ENCODE data around the gene LARGE1.

LARGE1 gene

DNA sequence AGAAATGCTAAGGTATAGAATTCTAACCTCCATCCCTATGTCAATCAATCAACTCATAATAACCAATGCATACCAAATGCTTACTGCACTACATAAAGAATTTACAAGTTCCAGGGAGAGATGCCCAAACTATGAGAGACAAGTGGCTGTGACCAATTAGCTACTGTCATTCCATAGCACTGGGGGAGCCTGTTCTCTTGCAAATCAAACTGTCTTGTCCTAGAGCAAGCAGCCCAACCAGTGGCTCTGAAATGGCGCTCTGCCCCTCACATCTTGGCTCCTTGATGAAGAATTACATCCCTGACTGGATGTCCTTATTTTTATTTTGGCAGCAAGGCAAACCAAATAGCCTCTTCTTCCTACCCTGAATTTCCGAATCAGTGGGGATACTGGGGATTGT lies 589.7 kb downstream of the LARGE1 start:
- intact Hi-C loops (cut with micrococcal nuclease) = no loop called here
- Mint-ChIP-seq H3K27me3 (no peaks in the 10 kb centered on the region), H3K9me3 (peaks cover 10% of the 10 kb centered on the region), H3K4me3 (no peak overlapping the region), H3K27ac (no peak overlapping the region), H3K36me3 (ENCODE audit: low read depth) (no peaks in the 10 kb centered on the region), H3K4me1 (ENCODE audit: low read depth) (no peaks in the 10 kb centered on the region)

DNA sequence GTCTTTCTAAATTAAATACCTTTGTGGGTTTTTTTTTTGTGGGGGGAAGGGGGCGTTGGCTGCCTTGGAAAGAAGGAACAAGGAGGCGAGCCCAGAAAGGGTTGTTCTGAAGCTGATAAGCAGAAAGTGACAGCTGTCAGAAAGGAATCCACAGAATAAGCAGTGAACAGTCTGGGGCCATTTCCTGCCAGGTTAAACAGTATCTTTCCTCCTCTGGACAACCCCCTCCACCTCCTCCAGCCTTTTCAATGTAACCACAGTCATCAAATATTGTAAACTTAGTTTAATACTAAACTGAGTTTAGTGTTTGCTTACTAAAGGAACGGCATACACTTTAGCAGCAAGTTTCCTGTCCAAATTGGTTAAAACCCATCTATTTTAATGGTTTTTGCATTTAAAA lies 590.9 kb downstream of the LARGE1 start:
- Mint-ChIP-seq H3K4me3 (no peak overlapping the region), H3K36me3 (ENCODE audit: low read depth) (no peaks in the 10 kb centered on the region), H3K4me1 (ENCODE audit: low read depth) (no peaks in the 10 kb centered on the region), H3K27ac (no peak overlapping the region), H3K27me3 (no peaks in the 10 kb centered on the region), H3K9me3 (peaks cover 10% of the 10 kb centered on the region)
- intact Hi-C loops (cut with micrococcal nuclease) = no loop called here

DNA sequence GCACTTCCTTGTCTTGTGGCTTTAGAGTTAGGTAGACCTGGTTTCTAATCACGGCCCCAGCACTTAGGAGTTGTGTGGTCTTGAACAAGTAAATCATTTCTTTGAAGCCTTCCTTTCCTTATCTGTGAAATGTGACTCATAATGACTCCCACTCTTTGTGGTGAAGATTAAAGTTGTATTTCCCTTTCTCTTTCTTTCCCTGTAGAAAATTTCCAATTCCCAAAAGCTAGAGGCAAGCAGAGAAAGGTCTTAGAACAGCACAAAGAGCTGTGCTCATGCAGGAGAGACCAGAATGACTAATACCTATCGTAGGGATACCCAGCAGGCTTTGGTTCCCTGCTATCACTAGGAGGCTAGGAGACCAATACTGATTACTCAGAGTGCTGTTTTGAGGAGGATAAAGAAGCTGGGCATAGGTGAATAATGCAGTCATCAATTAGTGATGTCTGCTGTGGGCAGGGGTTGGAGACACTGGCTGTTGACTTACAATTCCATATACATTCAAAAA lies 591.4 kb downstream of the LARGE1 start:
- H3K9me3 Mint-ChIP-seq = peaks cover 10% of the 10 kb centered on the region
- intact Hi-C loops (cut with micrococcal nuclease) = no loop called here
- no peaks in the 10 kb centered on the region for H3K4me1 Mint-ChIP-seq (ENCODE audit: low read depth)
- H3K36me3 Mint-ChIP-seq (ENCODE audit: low read depth) = no peaks in the 10 kb centered on the region
- no peak overlapping the region for H3K4me3 Mint-ChIP-seq
- H3K27me3 Mint-ChIP-seq = no peaks in the 10 kb centered on the region
- H3K27ac Mint-ChIP-seq = no peak overlapping the region

DNA sequence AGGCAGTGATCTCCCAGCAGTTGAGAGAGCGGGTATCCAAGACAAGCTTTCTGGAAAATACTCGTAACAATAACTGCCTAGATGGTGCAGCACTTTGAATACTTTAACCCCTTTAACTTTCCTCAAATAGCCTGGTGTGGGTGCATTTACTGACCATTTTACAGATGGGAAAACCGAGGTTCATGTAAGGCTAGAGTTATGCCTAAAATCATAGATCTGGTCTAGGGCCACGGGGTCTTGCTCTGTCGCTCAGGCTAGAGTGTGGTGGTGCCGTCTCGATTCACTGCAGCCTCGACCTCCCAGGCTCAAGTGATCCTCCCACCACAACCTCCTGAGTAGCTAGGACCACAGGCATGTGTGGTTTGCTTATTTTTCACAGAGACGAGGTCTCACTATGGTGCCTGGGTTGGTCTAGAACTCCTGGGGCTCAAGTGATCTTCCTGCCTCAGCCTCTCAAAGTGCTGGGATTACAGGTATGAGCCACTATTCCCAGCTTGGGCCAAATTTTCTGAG lies 592.9 kb downstream of the LARGE1 start:
- no peak overlapping the region for H3K27ac Mint-ChIP-seq
- no peaks in the 10 kb centered on the region for H3K4me1 Mint-ChIP-seq (ENCODE audit: low read depth)
- H3K27me3 Mint-ChIP-seq = no peaks in the 10 kb centered on the region
- intact Hi-C loops (cut with micrococcal nuclease) = no loop called here
- H3K36me3 Mint-ChIP-seq (ENCODE audit: low read depth) = no peaks in the 10 kb centered on the region
- H3K9me3 Mint-ChIP-seq = peaks cover 10% of the 10 kb centered on the region
- no peak overlapping the region for H3K4me3 Mint-ChIP-seq

DNA sequence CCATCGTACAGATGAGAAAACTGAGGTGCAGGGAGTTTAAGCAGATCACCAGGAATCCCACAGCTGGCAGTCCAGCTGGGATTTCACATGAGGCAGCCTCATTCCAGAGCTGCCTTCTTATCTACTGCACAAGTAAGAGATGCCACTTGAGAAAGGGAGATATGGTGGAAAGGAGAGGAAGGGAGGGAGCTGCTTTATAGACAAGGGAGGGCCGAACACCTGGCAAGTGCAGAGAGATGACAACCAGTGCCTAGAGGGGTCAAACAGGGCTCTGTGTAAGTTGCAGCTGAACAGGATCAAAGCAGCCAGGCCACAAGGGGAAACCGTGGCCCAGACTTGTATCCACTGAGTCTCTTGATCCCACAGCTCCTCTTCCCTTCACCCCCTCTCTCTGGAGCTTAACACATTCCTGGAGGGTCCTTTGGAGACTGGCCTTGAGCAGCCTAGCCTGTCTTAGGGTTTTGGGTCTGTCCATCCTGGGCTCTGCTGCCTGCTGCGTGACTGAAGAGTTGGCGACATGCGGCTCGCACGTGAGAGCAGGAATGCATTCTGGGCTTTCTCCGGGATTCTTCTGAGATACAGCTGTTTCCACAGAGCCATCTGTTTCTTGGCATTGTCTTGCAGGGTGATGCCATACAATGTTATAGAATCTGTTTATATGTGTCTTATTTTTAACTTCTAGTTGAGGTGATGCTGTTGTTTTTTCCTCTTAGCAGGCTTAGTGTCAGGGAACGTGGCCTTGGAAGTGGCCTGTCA lies 593.6 kb downstream of the LARGE1 start:
- intact Hi-C loops (cut with micrococcal nuclease) = no loop called here
- H3K4me3 Mint-ChIP-seq = no peak overlapping the region
- no peaks in the 10 kb centered on the region for H3K36me3 Mint-ChIP-seq (ENCODE audit: low read depth)
- H3K27ac Mint-ChIP-seq = no peak overlapping the region
- H3K27me3 Mint-ChIP-seq = no peaks in the 10 kb centered on the region
- no peaks in the 10 kb centered on the region for H3K4me1 Mint-ChIP-seq (ENCODE audit: low read depth)
- peaks cover 4% of the 10 kb centered on the region for H3K9me3 Mint-ChIP-seq

DNA sequence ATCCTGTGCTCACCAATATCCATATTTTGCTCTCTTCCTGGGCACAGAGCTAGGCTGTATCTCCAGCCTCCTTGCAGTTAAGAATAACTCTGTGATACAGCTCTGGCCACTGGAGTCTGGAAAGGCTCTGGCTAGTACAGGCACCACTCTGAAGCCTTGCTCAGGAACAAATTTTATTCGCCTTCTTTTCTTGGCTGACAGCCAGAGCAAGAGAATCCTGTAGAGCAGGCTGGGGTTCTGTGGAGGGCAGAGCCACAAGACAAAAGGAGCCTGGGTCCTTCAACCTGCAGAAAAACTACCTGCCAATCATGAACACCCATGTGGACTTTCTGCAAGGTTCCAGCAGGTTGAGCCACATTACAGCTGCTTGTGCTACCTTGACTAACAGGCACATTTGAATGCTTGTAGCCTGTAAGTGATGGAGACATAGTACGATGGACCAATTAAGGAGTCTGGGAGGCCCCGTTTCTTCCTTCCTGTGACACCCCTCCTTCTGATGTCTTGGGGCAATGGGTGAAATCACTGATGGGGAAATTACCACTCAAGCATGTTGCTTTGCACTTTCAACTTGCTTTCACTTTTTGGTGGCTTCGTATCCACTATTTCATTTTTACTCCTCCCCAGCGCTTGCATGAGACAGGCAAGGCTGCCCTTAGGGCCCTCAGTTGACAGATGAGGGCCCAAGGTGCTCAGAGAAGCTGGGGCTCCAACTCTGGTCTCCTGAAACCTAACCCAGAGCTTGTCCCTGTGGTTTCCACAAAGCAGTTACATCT lies 594.9 kb downstream of the LARGE1 start:
- H3K9me3 Mint-ChIP-seq = no peaks in the 10 kb centered on the region
- H3K27ac Mint-ChIP-seq = no peak overlapping the region
- no peaks in the 10 kb centered on the region for H3K4me1 Mint-ChIP-seq (ENCODE audit: low read depth)
- intact Hi-C loops (cut with micrococcal nuclease) = no loop called here
- no peak overlapping the region for H3K4me3 Mint-ChIP-seq
- H3K27me3 Mint-ChIP-seq = no peaks in the 10 kb centered on the region
- H3K36me3 Mint-ChIP-seq (ENCODE audit: low read depth) = no peaks in the 10 kb centered on the region

DNA sequence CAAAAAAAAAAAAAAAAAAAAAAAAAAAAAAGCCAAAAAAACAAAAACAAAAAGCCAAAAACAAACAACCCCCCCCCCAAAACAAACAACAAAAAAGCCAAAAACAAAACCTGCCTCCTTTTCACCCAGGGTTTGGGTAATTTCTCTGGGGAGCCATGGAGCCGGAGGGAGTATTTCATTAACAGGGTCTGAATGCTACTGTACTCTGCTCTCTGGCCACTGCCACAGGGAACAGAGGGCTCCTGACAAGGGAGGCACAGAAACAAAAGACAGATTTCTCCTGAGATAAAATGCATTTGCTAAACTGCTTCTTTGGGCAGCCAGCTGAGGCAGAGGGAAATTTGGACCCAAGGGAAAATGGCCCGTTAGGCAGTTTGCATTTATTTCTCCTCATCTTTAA lies 596.0 kb downstream of the LARGE1 start:
- no peaks in the 10 kb centered on the region for H3K36me3 Mint-ChIP-seq (ENCODE audit: low read depth)
- no peaks in the 10 kb centered on the region for H3K9me3 Mint-ChIP-seq
- no peaks in the 10 kb centered on the region for H3K4me1 Mint-ChIP-seq (ENCODE audit: low read depth)
- intact Hi-C loops (cut with micrococcal nuclease) = no loop called here
- no peak overlapping the region for H3K4me3 Mint-ChIP-seq
- no peak overlapping the region for H3K27ac Mint-ChIP-seq
- no peaks in the 10 kb centered on the region for H3K27me3 Mint-ChIP-seq

DNA sequence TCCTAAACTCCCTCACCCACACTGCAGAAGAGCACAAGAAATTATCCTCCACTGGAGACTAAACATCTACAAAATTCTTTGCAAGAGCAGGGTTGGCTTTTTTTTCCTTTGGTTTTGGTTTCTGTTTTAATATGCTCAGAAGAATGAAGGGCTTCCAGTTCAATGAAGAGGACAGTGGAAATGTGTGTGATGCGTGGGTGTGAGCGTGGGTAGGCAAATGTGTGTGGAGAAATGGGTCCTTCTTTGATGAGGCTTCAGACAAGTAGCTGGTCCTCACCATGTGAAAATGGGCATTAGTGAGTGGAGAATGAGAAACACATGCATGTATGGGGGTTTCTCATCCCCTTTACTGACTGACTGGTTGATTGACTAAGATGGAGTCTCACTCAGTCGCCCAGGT lies 598.8 kb downstream of the LARGE1 start:
- Mint-ChIP-seq H3K4me3 (no peak overlapping the region), H3K27me3 (no peaks in the 10 kb centered on the region), H3K9me3 (no peaks in the 10 kb centered on the region), H3K27ac (no peak overlapping the region), H3K36me3 (ENCODE audit: low read depth) (no peaks in the 10 kb centered on the region), H3K4me1 (ENCODE audit: low read depth) (no peaks in the 10 kb centered on the region)
- intact Hi-C loops (cut with micrococcal nuclease) = no loop called here

DNA sequence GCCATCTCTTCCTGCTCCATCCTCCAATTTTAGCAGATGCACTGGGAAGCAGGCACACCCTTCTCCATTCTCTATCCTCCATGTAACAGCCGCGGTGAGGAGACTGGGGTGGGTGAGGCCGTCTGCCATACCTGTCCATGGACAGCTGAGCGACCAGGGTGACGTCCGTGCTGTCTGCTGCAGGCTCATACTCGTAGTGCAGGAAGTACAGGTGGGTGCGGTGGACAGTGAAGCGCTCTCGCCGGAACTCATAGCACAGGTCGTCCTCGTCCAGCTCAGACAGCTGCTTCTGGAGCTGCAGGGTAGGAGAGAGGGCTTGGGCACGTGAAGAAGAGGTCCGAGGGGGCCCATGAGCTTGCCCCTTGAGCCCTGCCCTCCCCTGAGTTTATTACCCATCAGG lies 604.3 kb downstream of the LARGE1 start:
- no peaks in the 10 kb centered on the region for H3K9me3 Mint-ChIP-seq
- no peaks in the 10 kb centered on the region for H3K27me3 Mint-ChIP-seq
- no peaks in the 10 kb centered on the region for H3K36me3 Mint-ChIP-seq (ENCODE audit: low read depth)
- intact Hi-C loops (cut with micrococcal nuclease) = no loop called here
- H3K4me1 Mint-ChIP-seq (ENCODE audit: low read depth) = no peaks in the 10 kb centered on the region
- no peak overlapping the region for H3K27ac Mint-ChIP-seq
- no peak overlapping the region for H3K4me3 Mint-ChIP-seq

DNA sequence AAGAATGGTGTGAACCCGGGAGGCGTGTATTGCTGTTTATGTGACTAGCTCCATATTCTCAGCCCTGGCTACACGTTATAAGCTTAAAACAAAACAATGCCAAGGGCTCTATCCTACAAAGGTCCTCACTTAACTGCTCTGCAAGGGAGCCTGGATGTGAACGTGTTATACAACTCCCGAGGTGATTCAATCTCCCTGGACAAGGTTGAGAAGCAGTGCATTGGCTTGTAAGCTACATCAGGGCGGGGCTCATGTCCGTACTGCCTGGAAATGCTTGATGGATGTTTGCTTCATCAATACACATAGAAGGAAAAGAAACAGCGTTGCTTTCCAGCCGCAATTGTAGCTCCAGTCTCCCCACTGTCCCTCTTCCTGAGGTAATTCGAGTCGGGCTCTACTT lies 605.2 kb downstream of the LARGE1 start:
- no peak overlapping the region for H3K27ac Mint-ChIP-seq
- no peak overlapping the region for H3K4me3 Mint-ChIP-seq
- no peaks in the 10 kb centered on the region for H3K4me1 Mint-ChIP-seq (ENCODE audit: low read depth)
- intact Hi-C loops (cut with micrococcal nuclease) = no loop called here
- no peaks in the 10 kb centered on the region for H3K27me3 Mint-ChIP-seq
- H3K9me3 Mint-ChIP-seq = no peaks in the 10 kb centered on the region
- H3K36me3 Mint-ChIP-seq (ENCODE audit: low read depth) = no peaks in the 10 kb centered on the region

DNA sequence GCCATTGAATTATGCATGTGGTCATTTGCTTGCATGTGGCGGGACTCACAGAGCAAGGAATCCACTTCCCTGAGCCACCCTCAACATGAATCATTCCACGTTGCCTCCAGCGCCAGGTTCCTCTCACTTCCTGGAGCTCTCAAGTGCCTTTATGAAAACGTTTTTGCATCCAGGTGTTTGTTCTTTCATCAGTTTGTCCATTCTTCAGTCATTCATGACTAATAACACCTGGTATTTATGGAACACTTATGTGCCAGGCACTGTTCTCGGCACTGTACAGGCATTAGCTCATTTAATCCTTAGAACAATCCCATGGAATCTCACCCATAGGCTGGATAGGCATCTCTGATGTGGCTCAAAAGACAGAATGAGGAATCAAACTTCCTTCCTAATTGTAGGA lies 606.0 kb downstream of the LARGE1 start:
- H3K27ac Mint-ChIP-seq = no peak overlapping the region
- H3K4me3 Mint-ChIP-seq = no peak overlapping the region
- intact Hi-C loops (cut with micrococcal nuclease) = no loop called here
- no peaks in the 10 kb centered on the region for H3K36me3 Mint-ChIP-seq (ENCODE audit: low read depth)
- no peaks in the 10 kb centered on the region for H3K4me1 Mint-ChIP-seq (ENCODE audit: low read depth)
- H3K9me3 Mint-ChIP-seq = no peaks in the 10 kb centered on the region
- H3K27me3 Mint-ChIP-seq = no peaks in the 10 kb centered on the region

DNA sequence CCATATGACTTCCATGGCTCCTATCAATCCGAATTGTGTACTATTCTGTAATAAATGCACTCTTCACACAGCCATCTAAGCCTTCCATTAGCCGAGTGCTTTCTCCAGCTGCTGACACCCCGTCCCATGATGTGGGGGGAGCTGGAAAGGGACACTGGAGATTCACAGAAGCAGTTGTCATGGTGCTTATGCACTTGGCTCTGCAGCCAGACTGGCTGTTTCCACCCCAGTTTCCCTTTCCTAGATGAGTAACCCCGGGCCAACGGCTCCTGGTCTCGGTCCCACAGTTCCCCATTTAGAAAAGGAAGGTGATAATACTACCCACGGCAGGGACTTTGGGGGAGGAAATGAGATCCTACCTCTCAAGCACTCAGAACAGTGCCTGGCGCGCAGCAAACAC lies 617.2 kb downstream of the LARGE1 start:
- Mint-ChIP-seq H3K36me3 (ENCODE audit: low read depth) (no peaks in the 10 kb centered on the region), H3K4me3 (no peak overlapping the region), H3K27ac (no peak overlapping the region), H3K27me3 (peaks cover 2% of the 10 kb centered on the region), H3K4me1 (ENCODE audit: low read depth) (peaks cover 10% of the 10 kb centered on the region), H3K9me3 (no peaks in the 10 kb centered on the region)
- intact Hi-C loops (cut with micrococcal nuclease) = loop anchor here (5.0 to 10.0 kb wide), 3 partner anchors 272 to 1719 kb away; no protein-coding TSS in a partner anchor

DNA sequence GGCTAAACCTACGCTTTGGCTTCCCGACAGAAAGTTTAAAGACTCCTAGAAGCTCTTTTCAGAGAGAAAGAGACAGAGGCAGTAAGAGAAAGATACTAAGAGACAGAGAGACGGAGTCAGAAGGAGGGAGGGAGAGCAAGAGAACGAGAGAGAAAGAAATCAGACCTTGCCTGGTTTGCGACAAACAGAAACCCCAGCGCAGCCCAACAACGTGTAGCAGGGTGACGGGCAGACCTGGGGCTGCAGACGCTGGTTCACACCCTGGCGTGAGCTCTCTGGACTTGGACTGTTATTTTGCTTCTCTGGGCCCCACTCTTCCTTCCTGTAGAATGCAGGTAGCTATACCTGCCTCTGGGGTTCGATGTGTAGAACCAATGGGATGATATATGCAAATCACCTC lies 617.7 kb downstream of the LARGE1 start:
- Mint-ChIP-seq H3K4me1 (ENCODE audit: low read depth) (peaks cover 10% of the 10 kb centered on the region), H3K27me3 (peaks cover 2% of the 10 kb centered on the region), H3K36me3 (ENCODE audit: low read depth) (no peaks in the 10 kb centered on the region), H3K27ac (no peak overlapping the region), H3K9me3 (no peaks in the 10 kb centered on the region), H3K4me3 (no peak overlapping the region)
- intact Hi-C loops (cut with micrococcal nuclease) = loop anchor here (5.0 to 10.0 kb wide), 3 partner anchors 272 to 1720 kb away; no protein-coding TSS in a partner anchor

DNA sequence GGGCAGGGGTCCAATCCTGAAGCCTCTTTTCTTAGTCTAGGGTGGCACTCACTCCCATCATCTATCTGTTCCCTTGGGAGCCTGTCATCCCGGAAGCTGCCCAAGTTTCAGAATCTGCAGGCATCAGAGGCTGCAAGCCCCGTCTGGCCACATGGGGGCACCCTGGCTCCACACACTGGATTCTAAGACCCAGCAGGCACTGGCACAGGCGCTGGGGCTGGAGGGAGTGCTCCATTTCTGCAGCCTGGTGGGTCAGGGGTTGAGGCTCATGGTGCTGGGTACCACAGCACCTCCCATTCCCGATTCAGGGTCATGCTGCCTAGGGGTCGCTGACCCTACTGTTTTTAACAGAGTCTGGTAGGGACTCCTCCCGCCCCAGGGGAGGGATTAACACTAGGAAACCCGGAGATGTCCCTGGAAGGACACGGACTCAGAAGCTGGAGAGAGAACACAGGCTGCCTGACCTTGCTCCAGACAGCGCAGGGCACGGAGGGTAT lies 618.2 kb downstream of the LARGE1 start:
- intact Hi-C loops (cut with micrococcal nuclease) = loop anchor here (5.0 to 10.0 kb wide), 3 partner anchors 273 to 1720 kb away; no protein-coding TSS in a partner anchor
- Mint-ChIP-seq H3K36me3 (ENCODE audit: low read depth) (no peaks in the 10 kb centered on the region), H3K9me3 (no peaks in the 10 kb centered on the region), H3K27me3 (peaks cover 2% of the 10 kb centered on the region), H3K4me3 (no peak overlapping the region), H3K4me1 (ENCODE audit: low read depth) (peaks cover 10% of the 10 kb centered on the region), H3K27ac (no peak overlapping the region)

All from dendritic cell treated with granulocyte-macrophage colony-stimulating factor and Interleukin-4, amounts not matched to agents 40 ng/mL and 50 ng/mL, for 4 days (primary cell).